Right hindlimb (tissue), 1 donor: ENCODE measurements around the gene RHOV.

ENCODE experiments used
- DNase-seq: peaks from one replicate; pipeline ENCODE4 v3.0.0-alpha.2; 2018

Gene RHOV, protein sequence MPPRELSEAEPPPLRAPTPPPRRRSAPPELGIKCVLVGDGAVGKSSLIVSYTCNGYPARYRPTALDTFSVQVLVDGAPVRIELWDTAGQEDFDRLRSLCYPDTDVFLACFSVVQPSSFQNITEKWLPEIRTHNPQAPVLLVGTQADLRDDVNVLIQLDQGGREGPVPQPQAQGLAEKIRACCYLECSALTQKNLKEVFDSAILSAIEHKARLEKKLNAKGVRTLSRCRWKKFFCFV

DNA sequence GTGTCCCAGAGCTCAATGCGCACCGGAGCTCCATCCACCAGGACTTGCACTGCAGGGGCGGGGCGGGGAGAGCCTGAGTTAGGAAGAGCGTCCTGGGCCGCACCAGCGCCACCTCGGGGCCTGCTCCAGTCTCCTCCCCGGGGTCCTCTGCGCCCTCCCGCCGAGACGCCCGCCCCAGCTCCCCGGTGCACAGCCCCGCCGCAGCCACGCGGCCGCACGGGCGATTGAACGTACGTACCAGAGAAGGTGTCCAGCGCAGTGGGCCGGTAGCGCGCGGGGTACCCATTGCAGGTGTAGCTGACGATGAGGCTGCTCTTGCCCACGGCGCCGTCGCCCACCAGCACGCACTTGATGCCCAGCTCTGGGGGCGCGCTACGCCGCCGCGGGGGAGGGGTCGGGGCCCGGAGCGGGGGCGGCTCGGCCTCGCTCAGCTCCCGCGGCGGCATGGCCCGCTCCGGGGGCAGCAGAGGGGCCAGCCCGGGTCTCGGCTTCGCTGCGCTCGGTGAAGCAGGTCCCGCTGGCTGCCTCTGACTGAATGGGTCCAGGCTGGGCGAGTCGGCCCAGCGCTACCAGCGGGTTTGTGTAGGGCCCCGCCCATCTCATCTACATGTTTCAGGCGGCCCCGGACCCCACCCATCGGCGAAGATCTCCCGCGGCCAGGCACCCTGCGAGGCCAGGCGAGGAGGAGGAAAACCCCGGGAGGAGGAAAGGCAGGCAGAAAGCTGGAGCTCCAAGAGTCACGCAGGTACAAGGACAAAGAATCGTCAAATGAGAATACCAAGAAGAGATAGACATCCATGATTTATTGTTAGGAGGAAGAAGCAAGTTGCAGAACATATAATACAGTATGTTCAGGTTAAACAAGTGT, at the start of gene RHOV:
Gene RHOV (minus strand): TSS at position 541 of the 868 bp plus-strand sequence. CDS start 95 bp downstream, at position 446.
- peak; percentile 39 for DNase-seq

DNA sequence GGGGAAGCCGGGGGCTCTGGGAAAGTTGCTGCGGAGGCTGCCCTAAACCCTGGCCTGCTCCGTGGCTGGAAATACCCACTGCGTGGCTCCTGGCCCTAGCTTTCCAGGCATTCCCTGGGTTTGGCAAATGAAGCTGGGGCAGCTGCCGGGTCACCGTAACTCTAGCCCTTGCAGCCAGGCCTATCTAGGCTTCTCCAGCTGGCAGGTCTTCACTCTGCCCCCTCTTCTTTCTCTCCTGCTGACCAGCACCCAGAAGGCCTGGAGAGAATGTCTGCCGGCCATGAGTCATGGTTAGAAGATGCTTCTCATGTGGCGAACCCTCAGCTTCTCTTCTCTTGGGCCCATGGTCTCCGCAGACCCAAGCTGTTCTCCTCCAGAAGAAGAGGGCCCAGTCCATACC, 49.5 kb upstream of the RHOV start:
- no peak for DNase-seq

DNA sequence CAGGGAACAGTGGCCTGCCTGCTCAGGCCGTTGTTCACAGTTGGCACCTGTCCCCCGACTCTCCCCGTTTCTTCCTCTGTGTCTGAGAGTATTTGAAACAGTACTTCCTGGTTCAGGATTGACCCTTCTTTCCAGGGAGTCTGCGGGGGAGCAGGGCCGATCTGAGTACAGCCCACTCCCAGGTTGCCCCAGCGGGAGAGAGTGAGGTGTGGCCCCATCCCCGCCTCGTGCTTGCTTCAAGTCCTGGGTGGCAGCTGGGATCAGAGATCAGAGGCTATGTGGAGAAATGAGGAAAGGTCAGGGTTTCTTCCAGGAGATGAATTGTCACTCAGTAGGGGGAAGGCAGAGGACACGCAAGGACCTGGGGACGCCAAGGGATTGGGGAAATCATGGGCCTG, 48.6 kb upstream of the RHOV start:
- no peak for DNase-seq

DNA sequence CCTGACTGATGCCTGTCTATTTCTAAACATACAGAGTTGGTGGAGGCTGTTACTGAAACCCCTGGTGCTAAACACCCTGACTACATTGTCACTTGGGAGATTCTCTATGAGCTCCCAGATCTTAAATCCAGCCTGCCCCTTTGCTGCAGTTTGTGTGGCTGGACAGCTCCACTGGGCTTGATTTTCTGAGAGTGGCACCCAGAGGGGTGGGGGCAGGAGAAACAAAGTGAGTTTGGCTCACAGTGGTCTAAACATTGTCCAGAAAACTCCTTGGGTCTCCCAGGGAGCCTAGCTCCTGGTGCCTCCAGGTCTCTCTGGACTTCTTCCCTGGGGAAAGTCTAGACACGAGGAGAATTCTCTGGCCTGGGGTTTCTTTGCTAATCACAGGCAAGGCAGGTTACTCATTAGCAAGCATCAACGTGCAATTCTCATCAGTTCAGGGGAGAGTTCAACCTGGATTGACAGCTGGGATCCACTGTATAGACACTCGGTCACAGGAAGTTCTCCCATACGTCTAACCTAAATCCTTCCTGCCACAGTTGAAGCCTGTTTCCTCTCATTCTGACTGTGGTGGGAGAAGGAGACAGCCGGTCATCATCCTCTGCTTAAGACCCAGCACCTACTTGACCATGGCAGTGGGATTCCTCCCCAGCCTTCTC, 48.0 kb upstream of the RHOV start:
- no peak for DNase-seq

DNA sequence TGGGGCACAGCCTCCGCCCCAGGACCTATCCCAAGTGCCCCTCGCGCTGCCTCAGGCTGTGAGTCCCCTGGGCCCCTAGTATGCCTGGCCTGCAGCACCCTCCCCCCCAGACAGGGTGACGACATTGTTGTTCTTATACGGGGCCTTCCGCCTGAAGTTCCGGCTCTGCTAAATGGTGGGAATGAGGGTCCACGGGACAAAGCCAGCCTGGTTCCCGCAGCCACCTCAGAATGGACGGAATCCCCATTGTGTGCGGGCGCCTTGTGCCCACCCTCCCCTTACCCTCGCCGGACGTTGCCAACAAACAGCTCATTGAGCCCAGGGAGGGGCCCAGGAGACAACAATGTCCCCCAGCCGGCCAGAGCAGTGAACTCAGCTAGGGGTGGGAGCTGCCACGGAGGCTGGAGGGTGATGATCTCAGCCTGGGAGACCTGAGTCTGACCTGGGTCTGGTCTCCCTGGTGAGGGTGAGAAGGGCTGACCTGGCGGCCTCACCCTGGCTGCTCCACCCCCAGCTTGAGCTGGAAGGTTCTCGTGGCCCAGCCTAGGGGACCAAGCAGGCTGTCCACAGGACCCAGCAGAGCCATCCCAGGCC, 44.9 kb upstream of the RHOV start:
- no peak for DNase-seq

DNA sequence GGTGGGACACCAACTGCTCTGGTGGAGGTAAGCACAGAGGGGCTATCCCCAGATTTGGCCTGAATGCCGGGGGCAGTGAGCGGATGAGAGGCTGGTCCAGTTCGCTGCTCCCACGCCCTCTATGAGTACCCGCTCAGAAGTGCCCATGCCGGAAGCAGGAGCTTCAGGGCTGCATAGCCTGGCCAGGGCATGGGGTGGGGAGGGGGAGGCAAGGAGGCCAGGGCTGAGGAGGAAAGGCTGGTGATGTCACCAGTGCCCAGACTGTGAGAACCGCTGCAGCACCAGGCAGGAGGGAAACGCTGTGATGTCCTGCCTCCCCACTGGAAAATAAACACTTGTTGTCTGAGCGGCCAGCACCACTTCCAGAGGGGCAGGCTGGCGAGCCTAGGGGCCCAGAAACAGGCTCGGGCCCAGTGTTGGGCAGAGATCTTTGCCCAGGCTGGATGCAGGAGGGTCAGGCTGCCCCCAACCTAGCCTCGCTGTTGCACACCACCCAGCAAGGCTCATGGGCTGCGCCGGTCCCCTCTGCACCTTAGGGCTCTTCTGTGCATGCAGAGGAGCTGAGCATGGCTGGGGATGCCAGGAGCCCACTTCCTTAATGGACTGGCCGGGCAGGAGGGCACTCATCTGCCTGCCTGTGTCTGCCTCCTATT, 44.2 kb upstream of the RHOV start:
- no peak for DNase-seq

DNA sequence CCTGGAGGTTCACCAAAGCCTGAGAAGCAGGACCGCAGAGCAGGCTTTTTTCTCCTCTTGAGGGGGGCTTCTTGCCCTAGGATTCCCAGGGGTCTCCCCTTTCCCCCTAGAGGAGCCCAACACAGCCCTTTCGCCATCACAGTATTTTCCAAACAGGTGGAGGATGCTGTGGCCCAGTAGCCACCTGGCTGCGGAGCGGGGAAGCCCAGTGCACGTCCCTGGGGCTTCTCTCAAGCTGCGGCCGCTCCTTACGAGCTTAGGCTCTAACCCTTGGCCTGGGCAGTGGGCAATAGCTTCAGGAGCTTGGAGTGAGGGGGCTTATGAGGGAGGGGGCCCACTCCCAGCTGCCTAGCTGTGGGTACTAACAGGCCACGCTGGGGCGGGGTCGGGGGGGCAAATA, 43.6 kb upstream of the RHOV start:
- no peak for DNase-seq

DNA sequence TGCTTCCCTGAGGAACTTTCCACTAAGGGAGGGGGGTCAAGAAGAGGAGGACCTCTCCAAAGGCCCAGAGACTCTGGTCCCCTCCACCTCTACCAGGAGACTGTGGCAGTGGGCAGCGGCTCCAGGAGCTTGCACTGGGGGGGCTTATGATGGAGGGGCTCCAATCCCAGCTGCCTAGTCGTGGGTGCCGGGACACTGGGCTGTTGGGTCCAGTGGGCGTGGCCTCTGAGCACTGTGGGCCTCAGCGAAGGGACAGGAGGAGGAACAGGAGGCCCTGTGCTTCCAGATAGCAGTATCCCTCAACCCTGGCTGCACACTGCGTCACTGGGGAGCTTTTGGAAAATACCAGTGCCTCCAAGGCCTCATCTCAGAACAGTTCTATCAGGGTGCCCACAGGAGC, 41.6 kb upstream of the RHOV start:
- no peak for DNase-seq

DNA sequence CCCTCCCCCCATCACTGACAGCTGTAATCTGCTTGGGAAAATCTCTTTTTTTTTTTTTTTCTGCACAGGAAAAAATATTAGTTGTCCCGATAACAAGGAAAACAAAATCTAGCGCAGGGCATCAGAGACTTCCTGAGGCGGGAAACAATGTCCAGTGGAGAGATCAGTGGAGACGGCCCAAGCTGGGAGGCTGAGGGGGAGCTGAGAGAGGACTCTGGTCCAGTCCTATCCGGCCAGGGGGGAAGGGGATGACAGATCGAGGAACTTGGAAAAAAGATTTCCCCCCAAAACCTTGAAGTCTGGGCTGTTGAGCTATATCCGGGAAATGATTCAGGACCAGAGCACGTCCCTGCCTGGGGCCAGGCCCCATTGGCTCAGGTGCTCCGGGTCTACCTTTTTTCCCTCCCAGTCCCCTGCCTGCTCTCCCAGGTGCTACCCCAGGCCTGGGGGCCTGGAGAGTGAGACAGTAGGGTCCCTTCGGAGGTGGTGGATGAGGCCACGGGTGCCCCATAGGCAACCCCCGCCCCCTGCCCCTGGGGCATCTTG, 41.2 kb upstream of the RHOV start:
- DNase-seq = no peak

DNA sequence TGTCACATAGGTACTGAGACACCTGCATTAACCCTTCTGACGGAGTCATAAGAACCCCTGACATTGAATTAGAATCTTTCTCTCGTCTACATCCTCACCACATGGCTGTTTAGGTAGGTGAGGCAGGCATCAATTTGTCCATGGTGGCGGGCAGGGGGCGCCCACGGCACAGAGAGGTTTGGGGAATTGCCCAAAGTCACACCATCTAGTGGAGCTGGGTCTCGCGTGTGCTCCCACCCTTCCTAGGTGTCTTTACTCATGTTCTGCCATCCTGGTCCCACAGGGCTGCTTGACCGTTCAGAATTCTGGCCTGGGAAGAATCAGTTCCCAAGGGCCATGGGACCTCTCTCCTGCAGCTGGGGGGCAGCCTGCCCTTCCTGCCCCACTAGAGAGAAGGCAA, 40.5 kb upstream of the RHOV start:
- DNase-seq = no peak

DNA sequence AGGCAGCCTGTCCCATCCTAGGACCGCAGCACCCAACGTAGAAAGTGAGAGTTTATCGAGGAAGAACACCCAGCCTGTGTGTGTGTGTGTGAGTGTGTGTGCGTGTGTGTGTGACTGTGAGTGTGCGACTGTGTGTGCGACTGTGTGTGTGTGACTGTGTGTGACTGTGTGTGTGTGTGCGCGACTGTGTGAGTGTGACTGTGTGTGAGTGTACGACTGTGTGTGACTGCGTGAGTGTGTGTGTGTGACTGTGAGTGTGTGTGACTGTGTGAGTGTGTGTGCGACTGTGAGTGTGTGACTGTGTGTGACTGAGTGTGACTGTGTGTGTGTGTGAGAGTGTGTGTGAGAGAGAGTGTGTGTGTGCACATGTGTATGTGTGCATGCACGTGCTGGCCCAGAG, 40.0 kb upstream of the RHOV start:
- DNase-seq = no peak

DNA sequence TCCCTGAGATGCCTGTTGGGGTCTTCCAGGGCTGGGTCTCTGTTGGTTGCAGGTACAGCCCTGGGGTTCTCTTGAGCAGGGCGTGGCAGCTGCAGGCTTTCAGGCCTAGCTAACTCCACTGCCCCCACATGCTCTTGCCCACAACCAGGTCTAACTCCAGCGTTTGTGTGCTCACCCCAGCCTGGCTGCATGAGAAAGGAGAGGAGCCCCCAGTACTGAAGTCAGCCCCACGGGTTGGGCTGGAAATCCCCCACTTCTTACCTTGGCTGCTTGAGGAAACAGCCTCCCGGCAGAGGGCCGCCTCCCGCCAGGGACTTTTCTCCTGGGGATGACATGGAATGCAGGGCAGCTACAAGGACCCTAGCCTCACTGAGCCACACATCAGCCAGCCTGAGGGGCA, 38.4 kb upstream of the RHOV start:
- peak; percentile 19 for DNase-seq

DNA sequence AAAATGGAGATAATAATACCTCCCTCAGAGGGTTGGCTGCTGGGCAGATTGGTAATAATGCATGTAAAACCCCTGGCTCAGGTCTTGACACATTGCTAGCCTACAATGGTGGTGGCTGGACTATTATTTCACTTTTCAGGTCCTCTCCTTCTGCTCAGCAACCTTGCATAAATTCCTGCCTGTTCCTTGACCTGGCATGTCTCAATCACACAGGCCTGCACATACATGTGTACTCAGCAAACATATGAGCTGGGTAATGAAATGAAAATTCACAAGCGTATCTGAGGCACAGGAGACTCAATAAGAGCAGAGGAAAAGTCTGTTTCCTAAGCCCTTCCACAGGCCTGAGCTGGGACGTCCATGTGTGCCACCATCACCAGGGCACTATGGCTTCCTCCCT, 37.7 kb upstream of the RHOV start:
- DNase-seq = no peak

DNA sequence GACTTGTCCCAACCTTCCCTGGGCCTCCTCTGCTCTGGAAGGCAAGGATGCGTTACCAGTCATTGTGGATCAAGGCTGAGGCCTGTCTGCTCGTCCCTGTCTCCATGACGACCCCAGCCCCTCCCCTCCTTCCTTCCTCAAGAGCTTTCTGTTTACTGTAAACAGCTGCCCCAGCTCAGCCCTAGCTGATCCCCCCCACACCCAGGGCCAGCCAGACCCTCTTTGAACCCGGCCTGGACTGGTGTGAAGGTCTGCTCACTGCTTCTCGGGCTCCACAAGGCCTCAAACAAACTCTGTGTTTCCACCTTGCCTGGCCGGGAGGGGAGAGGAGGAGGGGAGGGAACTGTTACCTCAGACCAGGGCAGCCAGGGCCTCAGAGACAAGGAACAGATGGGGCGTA, 37.1 kb upstream of the RHOV start:
- peak; percentile 28 for DNase-seq

DNA sequence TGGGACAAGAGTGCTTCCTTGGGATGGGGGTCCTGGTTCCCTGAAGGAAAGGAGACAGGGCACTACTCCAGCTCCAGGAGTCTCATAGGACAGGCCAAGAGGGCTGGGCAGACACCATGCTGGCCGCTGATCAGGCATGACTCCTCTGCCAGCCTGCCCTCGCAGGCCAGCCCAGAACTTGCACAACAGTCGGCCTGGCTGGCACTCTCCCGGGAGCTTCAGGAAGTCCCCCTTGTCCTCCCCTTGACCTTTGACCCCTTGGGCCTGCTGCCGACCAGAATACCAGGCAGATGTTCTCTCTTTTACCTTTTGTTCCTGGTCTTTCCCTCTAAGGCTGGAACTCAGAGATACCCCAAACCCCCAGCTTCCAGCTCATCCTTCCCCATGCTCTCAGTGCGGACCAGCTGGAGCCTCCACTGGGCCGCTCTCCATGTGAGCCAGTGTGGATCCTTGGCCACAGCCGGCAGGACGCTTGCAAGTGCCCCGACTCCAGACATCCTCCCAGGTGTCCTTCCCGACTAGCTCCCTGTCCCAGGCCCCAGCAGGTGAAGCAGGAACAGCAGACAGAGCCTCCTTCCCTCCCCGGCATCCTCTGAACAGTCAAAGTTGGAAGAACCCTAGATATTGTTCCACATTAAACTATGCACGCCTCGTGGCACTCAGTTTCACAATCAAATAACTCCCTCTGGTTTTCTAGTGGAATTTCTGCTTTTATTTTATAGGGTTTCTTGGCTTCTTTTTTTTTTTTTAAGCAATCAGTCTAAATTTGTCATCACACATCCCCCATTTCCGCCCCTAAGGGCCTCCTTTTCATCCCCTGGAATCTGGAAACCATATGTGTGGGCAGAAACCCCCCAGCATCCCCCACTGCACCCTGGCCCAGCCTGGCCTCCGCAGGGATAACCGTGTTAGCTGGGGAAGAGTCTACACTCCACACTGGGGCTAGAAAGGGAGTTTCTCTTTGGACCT, 35.9 kb upstream of the RHOV start:
- DNase-seq = peak; percentile 22

DNA sequence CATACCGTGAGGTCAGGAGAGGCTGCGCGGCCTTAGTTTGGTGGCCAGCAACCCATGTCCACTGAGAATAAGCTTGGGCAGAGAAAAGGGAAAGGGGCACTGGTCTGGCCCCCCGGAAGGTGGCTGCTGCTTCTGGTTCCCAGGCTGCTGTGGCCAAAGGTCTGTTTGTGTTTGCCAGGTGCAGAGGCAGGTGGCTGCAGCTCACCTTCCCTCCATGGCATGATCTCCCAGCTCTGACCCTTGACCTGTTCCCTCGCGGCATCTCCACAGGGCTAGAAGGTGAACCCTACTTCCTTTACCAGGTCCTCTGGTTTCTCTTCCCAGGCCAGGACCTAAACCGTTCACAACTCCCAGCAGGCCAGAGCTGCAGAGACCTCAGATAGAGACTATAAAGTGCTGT, 34.1 kb upstream of the RHOV start:
- DNase-seq = peak; percentile 10

DNA sequence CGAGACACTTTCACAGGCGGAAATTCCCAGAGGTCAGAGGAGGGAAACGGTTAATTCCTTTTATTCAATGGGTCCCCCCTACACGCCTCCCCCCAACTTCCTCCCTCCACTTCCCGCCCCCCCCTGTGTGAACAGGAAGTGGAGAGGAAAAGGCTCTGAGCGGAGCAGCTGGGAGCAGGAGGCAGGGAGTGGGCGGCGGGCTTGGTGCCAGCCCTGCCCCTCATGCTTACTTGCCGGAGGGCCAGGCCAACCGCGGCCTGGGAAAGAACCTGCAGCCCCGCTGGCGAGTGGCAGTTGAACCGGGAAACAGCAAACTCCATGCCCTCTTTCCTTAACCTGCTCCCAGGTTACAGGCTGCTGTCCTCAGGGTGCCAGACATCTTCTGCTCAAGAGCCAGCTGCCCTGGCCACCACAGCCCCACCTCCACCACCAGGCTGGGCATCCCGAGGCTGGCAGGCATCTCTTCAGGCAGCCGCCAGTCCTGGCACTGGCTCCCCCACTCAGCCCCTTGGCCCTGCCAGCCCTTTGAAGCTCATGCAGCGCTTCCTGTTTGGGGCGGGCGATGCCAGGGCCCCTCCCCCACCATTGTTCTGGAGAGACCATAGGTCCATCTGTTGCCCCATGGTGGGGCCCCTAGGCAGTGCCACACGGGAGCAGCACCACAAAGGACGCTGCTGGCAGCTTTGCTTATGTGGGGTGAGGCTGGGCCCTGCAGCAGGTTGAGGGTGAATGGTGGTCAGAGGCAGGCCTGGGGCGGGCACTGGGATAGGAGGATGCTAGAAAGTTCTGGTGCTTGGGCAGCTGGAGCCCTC, 33.2 kb upstream of the RHOV start:
- DNase-seq = peak; percentile 79

DNA sequence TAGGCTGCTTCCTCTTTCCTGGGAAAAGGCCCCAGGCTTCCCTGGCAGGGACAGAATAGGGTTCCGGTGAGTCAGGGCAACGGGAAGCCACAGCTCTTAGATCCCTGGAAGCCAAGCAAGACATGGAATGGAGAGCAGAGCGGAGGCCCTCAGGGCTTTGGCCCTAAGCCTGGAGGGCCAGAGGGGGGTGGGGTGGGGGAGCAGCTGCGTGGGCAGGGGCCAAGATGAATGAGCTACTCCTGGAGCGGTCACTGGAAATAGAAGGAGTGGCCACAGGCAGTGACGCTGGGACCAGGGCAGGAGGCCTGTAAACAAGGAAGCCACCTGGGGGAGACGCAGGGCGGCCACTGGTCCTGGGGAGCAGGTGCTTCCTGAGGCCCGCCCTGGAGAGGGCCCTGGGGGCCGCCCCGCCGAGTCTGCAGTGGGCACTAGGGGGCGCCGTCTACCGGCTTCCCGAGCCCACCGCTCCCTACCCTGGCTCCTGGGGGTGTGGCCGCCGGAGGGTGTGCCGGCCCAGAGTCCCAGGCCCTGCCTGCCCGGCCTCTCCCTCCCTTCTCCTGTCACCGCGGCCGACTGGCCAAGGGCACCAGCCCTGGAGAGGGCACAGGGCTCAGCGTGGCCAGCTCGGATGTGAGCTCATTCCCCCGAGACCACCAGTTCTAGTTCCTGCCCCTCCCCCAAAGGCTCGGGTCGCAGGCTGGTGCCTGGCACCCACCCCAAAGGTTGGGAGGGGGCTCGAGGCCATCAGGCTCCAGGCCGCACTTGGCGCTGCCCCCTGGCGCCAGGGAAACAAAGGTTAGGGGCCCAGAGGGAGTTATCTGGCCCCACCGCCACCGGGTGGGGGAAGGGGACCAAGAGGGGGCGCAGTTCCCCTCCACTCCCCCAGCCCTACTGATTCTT, 32.3 kb upstream of the RHOV start:
- DNase-seq = peak; percentile 94

DNA sequence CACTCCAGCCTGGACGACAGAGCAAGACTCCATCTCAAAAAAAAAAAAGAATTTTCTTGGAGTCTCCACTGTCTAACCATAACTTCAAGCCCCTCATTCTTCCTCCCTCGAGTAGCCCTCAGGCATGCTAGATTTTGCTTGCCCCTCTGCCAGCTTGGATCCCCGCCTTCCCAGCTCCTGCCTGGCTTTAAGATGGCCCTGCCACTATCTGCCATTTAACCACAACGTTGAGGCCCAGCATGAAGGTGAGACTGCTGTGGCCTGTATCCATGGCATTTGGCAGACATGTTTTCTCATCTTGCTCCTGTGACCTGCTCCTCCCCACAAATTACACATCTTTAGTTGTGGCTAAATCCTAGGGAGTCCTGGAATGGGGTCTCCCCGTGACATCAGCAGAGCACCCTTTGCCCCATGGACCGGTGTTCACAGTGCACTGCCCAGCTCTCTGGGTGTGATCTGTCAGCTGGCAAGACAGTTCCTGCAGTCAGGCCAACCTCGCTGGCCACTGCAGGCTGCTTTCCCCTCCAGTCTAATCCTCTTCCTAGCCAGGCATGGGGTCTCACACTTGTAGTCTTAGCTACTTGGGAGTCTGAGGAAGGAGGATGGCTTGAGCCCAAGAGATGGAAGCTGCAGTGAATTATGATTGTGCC, 30.6 kb upstream of the RHOV start:
- DNase-seq = peak; percentile 21
